ENCODE results near the gene IQCH.

The IQCH gene

GRCh38 chr15:67386947-67387346 lies 132.4 kb downstream of the IQCH start:
- in situ Hi-C loops (cut with MboI; ENCODE audit: low sequenced_read_pairs): no loop called here

GRCh38 chr15:67389975-67390374 lies 135.4 kb downstream of the IQCH start:
- in situ Hi-C loops (cut with MboI; ENCODE audit: low sequenced_read_pairs): no loop called here

- in situ Hi-C loops (cut with MboI; ENCODE audit: low sequenced_read_pairs): no loop called here
Observed at GRCh38 chr15:67394873-67395639, 140.5 kb downstream of the IQCH start.

GRCh38 chr15:67396114-67396513 lies 141.5 kb downstream of the IQCH start:
- in situ Hi-C loops (cut with MboI; ENCODE audit: low sequenced_read_pairs): no loop called here

- in situ Hi-C loops (cut with MboI; ENCODE audit: low sequenced_read_pairs): no loop called here
Observed at GRCh38 chr15:67397139-67397538, 142.6 kb downstream of the IQCH start.

GRCh38 chr15:67399925-67400324 lies 145.3 kb downstream of the IQCH start:
- in situ Hi-C loops (cut with MboI; ENCODE audit: low sequenced_read_pairs): no loop called here

GRCh38 chr15:67400890-67401289 lies 146.3 kb downstream of the IQCH start:
- in situ Hi-C loops (cut with MboI; ENCODE audit: low sequenced_read_pairs): no loop called here

- in situ Hi-C loops (cut with MboI; ENCODE audit: low sequenced_read_pairs): no loop called here
Observed at GRCh38 chr15:67401336-67401735, 146.8 kb downstream of the IQCH start.

- in situ Hi-C loops (cut with MboI; ENCODE audit: low sequenced_read_pairs): no loop called here
Observed at GRCh38 chr15:67403428-67404154, 149.0 kb downstream of the IQCH start.

GRCh38 chr15:67405208-67406191 lies 150.9 kb downstream of the IQCH start:
- in situ Hi-C loops (cut with MboI; ENCODE audit: low sequenced_read_pairs): no loop called here

- in situ Hi-C loops (cut with MboI; ENCODE audit: low sequenced_read_pairs): no loop called here
Observed at GRCh38 chr15:67406257-67406861, 151.8 kb downstream of the IQCH start.

- in situ Hi-C loops (cut with MboI; ENCODE audit: low sequenced_read_pairs): no loop called here
Observed at GRCh38 chr15:67407786-67408185, 153.2 kb downstream of the IQCH start.

GRCh38 chr15:67409175-67409574 lies 154.6 kb downstream of the IQCH start:
- in situ Hi-C loops (cut with MboI; ENCODE audit: low sequenced_read_pairs): no loop called here

- in situ Hi-C loops (cut with MboI; ENCODE audit: low sequenced_read_pairs): no loop called here
Observed at GRCh38 chr15:67411486-67411885, 156.9 kb downstream of the IQCH start.

- in situ Hi-C loops (cut with MboI; ENCODE audit: low sequenced_read_pairs): no loop called here
Observed at GRCh38 chr15:67413770-67414390, 159.3 kb downstream of the IQCH start.

GRCh38 chr15:67415181-67415580 lies 160.6 kb downstream of the IQCH start:
- in situ Hi-C loops (cut with MboI; ENCODE audit: low sequenced_read_pairs): no loop called here

GRCh38 chr15:67416891-67417290 lies 162.3 kb downstream of the IQCH start:
- in situ Hi-C loops (cut with MboI; ENCODE audit: low sequenced_read_pairs): no loop called here

GRCh38 chr15:67419705-67420104 lies 165.1 kb downstream of the IQCH start:
- in situ Hi-C loops (cut with MboI; ENCODE audit: low sequenced_read_pairs): no loop called here

GRCh38 chr15:67420137-67420536 lies 165.6 kb downstream of the IQCH start:
- in situ Hi-C loops (cut with MboI; ENCODE audit: low sequenced_read_pairs): no loop called here

GRCh38 chr15:67421105-67421504 lies 166.5 kb downstream of the IQCH start:
- in situ Hi-C loops (cut with MboI; ENCODE audit: low sequenced_read_pairs): no loop called here
